Keratinocyte (primary cell): ENCODE data around the gene UBE4B.

Experiments
- CTCF ChIP-seq, 3 experiments: IDR thresholded peaks in 1 of 3; conservative IDR thresholded peaks in 1 of 3; optimal IDR thresholded peaks in 1 of 3; 2 replicates in 2 of 3; 3 replicates in 1 of 3; pipeline versions ENCODE3 to v1.5.1; 2011; ENCODE audit warnings: low read length in 3 of 3, mild to moderate bottlenecking in 3 of 3, moderate library complexity in 2 of 3, control low read depth in 1 of 3, inconsistent platforms in 1 of 3; ENCODE audit not compliant: insufficient read depth in 2 of 3; ENCODE audit errors: extremely low read depth in 1 of 3
- EZH2 ChIP-seq: IDR thresholded peaks from one replicate; pipeline ENCODE4 v1.6.1; 2012; ENCODE audit warnings: inconsistent platforms, mild to moderate bottlenecking, low read length, moderate library complexity

- TF ChIP-seq CTCF (optimal IDR thresholded peaks at IDR 0.05 in 1 of 3, IDR thresholded peaks at IDR 0.05 in 1 of 3, conservative IDR thresholded peaks at IDR 0.05 in 1 of 3; ENCODE audit: extremely low read depth in 1 of 3, insufficient read depth in 2 of 3, low read length in 3 of 3) (no peak), EZH2 (no peak)
Observed at GRCh38 chr1:10146391-10146790, 113.6 kb downstream of the UBE4B start.
